PFSK-1 (cell line): ENCODE measurements around the gene CTTNBP2NL.

Source experiments
- FOXP2 ChIP-seq: optimal IDR thresholded peaks from 2 replicates; pipeline ENCODE3; 2011; ENCODE audit warnings: borderline replicate concordance, control low read depth, inconsistent platforms; ENCODE audit not compliant: insufficient read depth; ENCODE audit errors: extremely low read length, extremely low read depth
- POLR2AphosphoS5 ChIP-seq: IDR thresholded peaks from 2 replicates; pipeline ENCODE4 v1.6.1; 2012; ENCODE audit warnings: low read depth, mild to moderate bottlenecking, control low read depth, low read length, moderate library complexity
- TAF1 ChIP-seq: IDR thresholded peaks from 2 replicates; pipeline ENCODE4 v1.6.1; 2012; ENCODE audit warnings: low read length, control low read depth, borderline replicate concordance; ENCODE audit not compliant: insufficient read depth
- TF ChIP-seq, protein P1 (sequence below), 2 experiments: IDR thresholded peaks; 2 replicates each; pipeline versions ENCODE4 v1.6.1 to v1.8.0; 2011 to 2012; ENCODE audit warnings: low read depth in 2 of 2, low read length in 2 of 2, control low read depth in 1 of 2, inconsistent platforms in 1 of 2, mild to moderate bottlenecking in 1 of 2, moderate library complexity in 1 of 2; ENCODE audit not compliant: insufficient read depth in 1 of 2

DNA sequence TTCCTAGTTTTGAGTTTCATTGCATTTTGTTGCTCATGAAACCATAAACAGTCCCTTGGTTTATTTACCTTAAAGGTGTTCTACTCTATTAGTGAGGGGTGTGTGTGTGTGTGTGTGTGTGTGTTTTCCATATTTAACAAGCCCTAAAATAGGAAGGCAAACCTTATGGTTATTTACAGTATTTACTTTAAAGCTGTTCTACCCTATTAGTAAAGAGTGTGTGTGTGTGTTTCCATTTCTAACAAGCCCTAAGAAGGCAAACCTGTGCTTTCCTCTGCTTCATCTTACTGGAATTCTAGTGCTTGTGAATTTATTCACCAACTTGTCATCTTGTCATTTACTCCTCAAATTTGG, 53.6 kb downstream of the CTTNBP2NL start:
- TF ChIP-seq TAF1 (no peak), POLR2AphosphoS5 (no peak), FOXP2 (no peak)
- TF ChIP-seq, protein P1, sequence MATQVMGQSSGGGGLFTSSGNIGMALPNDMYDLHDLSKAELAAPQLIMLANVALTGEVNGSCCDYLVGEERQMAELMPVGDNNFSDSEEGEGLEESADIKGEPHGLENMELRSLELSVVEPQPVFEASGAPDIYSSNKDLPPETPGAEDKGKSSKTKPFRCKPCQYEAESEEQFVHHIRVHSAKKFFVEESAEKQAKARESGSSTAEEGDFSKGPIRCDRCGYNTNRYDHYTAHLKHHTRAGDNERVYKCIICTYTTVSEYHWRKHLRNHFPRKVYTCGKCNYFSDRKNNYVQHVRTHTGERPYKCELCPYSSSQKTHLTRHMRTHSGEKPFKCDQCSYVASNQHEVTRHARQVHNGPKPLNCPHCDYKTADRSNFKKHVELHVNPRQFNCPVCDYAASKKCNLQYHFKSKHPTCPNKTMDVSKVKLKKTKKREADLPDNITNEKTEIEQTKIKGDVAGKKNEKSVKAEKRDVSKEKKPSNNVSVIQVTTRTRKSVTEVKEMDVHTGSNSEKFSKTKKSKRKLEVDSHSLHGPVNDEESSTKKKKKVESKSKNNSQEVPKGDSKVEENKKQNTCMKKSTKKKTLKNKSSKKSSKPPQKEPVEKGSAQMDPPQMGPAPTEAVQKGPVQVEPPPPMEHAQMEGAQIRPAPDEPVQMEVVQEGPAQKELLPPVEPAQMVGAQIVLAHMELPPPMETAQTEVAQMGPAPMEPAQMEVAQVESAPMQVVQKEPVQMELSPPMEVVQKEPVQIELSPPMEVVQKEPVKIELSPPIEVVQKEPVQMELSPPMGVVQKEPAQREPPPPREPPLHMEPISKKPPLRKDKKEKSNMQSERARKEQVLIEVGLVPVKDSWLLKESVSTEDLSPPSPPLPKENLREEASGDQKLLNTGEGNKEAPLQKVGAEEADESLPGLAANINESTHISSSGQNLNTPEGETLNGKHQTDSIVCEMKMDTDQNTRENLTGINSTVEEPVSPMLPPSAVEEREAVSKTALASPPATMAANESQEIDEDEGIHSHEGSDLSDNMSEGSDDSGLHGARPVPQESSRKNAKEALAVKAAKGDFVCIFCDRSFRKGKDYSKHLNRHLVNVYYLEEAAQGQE (IDR thresholded peaks at IDR 0.05; ENCODE audit: insufficient read depth in 1 of 2, low read depth in 2 of 2, low read length in 2 of 2), result no peak
